Measurements from ENCODE around the gene ATAD1. TPM values are rescaled to one million over a fixed set of nuclear protein-coding genes. Genes with fewer than 3 reads are reported as not detected.

Gene ATAD1
- total and polyA plus RNA-seq, 7 donors = 38.6 to 84.6 (median 58.5) TPM

- Histone ChIP-seq H3K27ac (no peak overlapping the region), H3K4me3 (no peak overlapping the region), H3K9me3 (no peaks in the 10 kb centered on the region), H3K4me1 (no peaks in the 10 kb centered on the region), H3K27me3 (ENCODE audit: insufficient read depth in 3 of 3, low read length in 2 of 3) (no peaks in the 10 kb centered on the region), H3K36me3 (ENCODE audit: insufficient read depth in 1 of 2, low read depth in 1 of 2) (peaks cover 3 to 49% of the 10 kb centered on the region in 2 donors)
- DNase-seq (no peak), ATAC-seq (no peak)
- intact Hi-C loops (cut with DNase I) = no loop called here
- TF ChIP-seq, protein P1, sequence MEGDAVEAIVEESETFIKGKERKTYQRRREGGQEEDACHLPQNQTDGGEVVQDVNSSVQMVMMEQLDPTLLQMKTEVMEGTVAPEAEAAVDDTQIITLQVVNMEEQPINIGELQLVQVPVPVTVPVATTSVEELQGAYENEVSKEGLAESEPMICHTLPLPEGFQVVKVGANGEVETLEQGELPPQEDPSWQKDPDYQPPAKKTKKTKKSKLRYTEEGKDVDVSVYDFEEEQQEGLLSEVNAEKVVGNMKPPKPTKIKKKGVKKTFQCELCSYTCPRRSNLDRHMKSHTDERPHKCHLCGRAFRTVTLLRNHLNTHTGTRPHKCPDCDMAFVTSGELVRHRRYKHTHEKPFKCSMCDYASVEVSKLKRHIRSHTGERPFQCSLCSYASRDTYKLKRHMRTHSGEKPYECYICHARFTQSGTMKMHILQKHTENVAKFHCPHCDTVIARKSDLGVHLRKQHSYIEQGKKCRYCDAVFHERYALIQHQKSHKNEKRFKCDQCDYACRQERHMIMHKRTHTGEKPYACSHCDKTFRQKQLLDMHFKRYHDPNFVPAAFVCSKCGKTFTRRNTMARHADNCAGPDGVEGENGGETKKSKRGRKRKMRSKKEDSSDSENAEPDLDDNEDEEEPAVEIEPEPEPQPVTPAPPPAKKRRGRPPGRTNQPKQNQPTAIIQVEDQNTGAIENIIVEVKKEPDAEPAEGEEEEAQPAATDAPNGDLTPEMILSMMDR (IDR thresholded peaks at IDR 0.05) = no peak
- WGBS, 3 donors = 97 to 99% (median 97%) methylated on average over 2 of the region's 2 CpGs
Observed at GRCh38 chr10:87781545-87781944, 36.5 kb downstream of the ATAD1 start.

DNA sequence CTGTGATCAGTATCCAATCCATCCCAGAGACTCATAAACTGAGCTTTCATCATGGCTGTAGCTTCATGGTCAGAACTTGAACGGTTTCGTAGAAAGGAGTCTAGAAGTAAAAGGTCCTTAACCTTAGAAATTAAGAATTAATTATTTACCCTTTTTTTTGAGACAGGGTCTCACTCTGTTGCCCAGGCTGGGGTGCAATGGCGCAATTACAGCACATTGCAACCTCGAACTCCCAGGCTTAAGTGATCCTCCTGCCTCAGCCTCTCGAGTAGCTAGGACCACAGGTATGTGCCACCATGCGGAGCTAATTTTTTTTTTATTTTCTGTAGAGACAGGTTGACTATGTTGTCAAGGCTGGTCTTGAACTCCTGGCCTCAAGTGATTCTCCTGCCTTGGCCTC, 41.7 kb downstream of the ATAD1 start:
- no peaks in the 10 kb centered on the region for H3K9me3 ChIP-seq
- WGBS, 3 donors = 97 to 98% (median 97%) methylated on average over 6 of the region's 6 CpGs
- intact Hi-C loops (cut with DNase I) = loop anchor here in 1 of 2 donors (10.0 kb wide), 1 partner anchor 242 kb away; no protein-coding TSS in a partner anchor
- ATAC-seq (no peak), DNase-seq (no peak)
- no peak overlapping the region for H3K4me3 ChIP-seq
- H3K4me1 ChIP-seq = no peaks in the 10 kb centered on the region
- TF ChIP-seq, protein P1 (IDR thresholded peaks at IDR 0.05) = no peak
- H3K36me3 ChIP-seq (ENCODE audit: insufficient read depth in 1 of 2, low read depth in 1 of 2) = peaks cover 3 to 44% of the 10 kb centered on the region in 2 donors
- no peaks in the 10 kb centered on the region for H3K27me3 ChIP-seq (ENCODE audit: insufficient read depth in 3 of 3, low read length in 2 of 3)
- no peak overlapping the region for H3K27ac ChIP-seq

DNA sequence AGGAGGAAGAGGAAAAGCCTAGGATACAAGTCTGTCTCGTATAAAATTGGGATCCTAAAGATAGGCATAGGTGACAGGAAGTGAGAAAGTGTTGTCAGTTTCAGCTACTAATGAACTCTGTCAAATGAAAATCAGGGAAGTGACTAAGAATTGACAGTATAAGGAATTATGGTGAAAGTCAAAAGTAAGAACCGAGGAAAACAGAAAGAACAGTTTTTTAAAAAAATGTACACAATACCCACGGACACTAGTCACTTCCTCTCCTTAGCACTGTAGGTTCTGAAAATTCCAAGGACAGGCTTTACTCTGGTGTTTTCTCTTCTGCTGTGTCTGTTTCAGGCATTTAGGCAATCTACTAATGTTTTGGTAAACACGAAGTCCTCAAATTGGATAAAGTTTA, 42.3 kb downstream of the ATAD1 start:
- TF ChIP-seq, protein P1 (IDR thresholded peaks at IDR 0.05) = no peak
- WGBS, 3 donors = 71 to 80% (median 75%) methylated on average over 4 of the region's 4 CpGs
- Histone ChIP-seq H3K27me3 (ENCODE audit: insufficient read depth in 3 of 3, low read length in 2 of 3) (no peaks in the 10 kb centered on the region), H3K4me3 (no peak overlapping the region), H3K36me3 (ENCODE audit: insufficient read depth in 1 of 2, low read depth in 1 of 2) (peaks cover 2 to 44% of the 10 kb centered on the region in 2 donors), H3K9me3 (no peaks in the 10 kb centered on the region), H3K4me1 (no peaks in the 10 kb centered on the region), H3K27ac (no peak overlapping the region)
- DNase-seq (no peak), ATAC-seq (no peak)
- intact Hi-C loops (cut with DNase I) = loop anchor here in 1 of 2 donors (10.0 kb wide), 1 partner anchor 241 kb away; no protein-coding TSS in a partner anchor

DNA sequence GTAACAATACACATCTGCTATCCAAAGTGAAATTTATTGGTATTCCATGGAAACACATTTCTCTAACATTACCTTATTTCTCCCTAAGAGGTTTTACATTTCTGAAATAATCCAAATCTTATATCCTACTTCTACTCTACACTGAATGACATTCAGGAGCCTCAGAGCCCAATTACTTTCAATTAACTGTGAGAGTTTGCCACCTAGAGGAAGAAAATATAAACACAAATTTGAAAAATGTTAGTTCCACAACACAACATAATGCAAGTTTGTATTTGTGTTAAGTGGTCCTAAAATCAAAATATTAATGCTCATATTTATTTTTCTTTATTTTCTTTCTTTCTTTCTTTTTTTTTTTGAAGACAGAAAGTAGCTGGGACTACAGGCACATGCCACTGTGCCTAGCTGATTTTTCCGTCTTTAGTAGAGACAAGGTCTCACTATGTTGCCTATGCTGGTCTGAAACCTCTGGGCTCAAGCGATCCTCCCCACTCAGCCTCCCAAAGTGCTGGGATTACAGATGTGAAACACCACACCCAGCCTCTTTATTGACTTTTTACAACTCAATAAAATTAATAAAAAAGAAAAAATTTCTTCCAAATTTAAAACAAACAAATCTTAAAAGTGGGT, 46.0 kb downstream of the ATAD1 start:
- ATAC-seq (peak in 1 of 4 donors; percentile 43), DNase-seq (no peak)
- H3K4me3 ChIP-seq = no peak overlapping the region
- WGBS, 3 donors = 86 to 91% (median 89%) methylated on average over 2 of the region's 2 CpGs
- TF ChIP-seq, protein P1 (IDR thresholded peaks at IDR 0.05) = peak; percentile 49
- H3K36me3 ChIP-seq (ENCODE audit: insufficient read depth in 1 of 2, low read depth in 1 of 2) = peaks cover 0 to 71% of the 10 kb centered on the region in 2 donors
- H3K27me3 ChIP-seq (ENCODE audit: insufficient read depth in 3 of 3, low read length in 2 of 3) = no peaks in the 10 kb centered on the region
- H3K9me3 ChIP-seq = no peaks in the 10 kb centered on the region
- intact Hi-C loops (cut with DNase I) = loop anchor here (5.0 to 10.0 kb wide), 2 partner anchors 115 to 237 kb away; partner anchors contain the start of gene PAPSS2 (in 1 of the 2)
- H3K27ac ChIP-seq = no peak overlapping the region
- no peaks in the 10 kb centered on the region for H3K4me1 ChIP-seq

Measured in psoas muscle (tissue), 8 donors.